Activated T-helper 9 cell treated with anti-CD3 and anti-CD28 coated beads, Interleukin-2, amount 50 U/mL, for 16 hours (primary cell): ENCODE results near the gene GNAZ.

Experiments used
- DNase-seq: peaks from one replicate; pipeline ENCODE4 v3.0.0-alpha.2; 2020; ENCODE audit warnings: low read depth

GNAZ gene

GRCh38 chr22:23077627-23078461 lies 7.5 kb downstream of the GNAZ start:
- DNase-seq = no peak

- DNase-seq = no peak
Observed at GRCh38 chr22:23078462-23078787, 8.1 kb downstream of the GNAZ start.

- no peak for DNase-seq
Observed at GRCh38 chr22:23079240-23079768, 9.0 kb downstream of the GNAZ start.

- DNase-seq = no peak
Observed at GRCh38 chr22:23079814-23080521, 9.6 kb downstream of the GNAZ start.

- no peak for DNase-seq
Observed at GRCh38 chr22:23080613-23081290, 10.4 kb downstream of the GNAZ start.

GRCh38 chr22:23082534-23083314 lies 12.4 kb downstream of the GNAZ start:
- no peak for DNase-seq

- DNase-seq = no peak
Observed at GRCh38 chr22:23083315-23084021, 13.1 kb downstream of the GNAZ start.

GRCh38 chr22:23084453-23085350 lies 14.4 kb downstream of the GNAZ start:
- no peak for DNase-seq

- no peak for DNase-seq
Observed at GRCh38 chr22:23085351-23085671, 15.0 kb downstream of the GNAZ start.

- no peak for DNase-seq
Observed at GRCh38 chr22:23085785-23086184, 15.5 kb downstream of the GNAZ start.

GRCh38 chr22:23086263-23086662 lies 15.9 kb downstream of the GNAZ start:
- no peak for DNase-seq

- DNase-seq = no peak
Observed at GRCh38 chr22:23086787-23087186, 16.5 kb downstream of the GNAZ start.

GRCh38 chr22:23088199-23088604 lies 17.9 kb downstream of the GNAZ start:
- DNase-seq = no peak

GRCh38 chr22:23089010-23089409 lies 18.7 kb downstream of the GNAZ start:
- no peak for DNase-seq

- DNase-seq = no peak
Observed at GRCh38 chr22:23089633-23090456, 19.5 kb downstream of the GNAZ start.

GRCh38 chr22:23090457-23090835 lies 20.1 kb downstream of the GNAZ start:
- no peak for DNase-seq

- no peak for DNase-seq
Observed at GRCh38 chr22:23091760-23092159, 21.4 kb downstream of the GNAZ start.

- DNase-seq = no peak
Observed at GRCh38 chr22:23092217-23092955, 22.1 kb downstream of the GNAZ start.
